Activated CD8-positive, alpha-beta T cell treated with anti-CD3 and anti-CD28 coated beads for 36 hours (primary cell): ENCODE data around the gene ADI1. TPM values are rescaled to one million over a fixed set of nuclear protein-coding genes. Genes with fewer than 3 reads are reported as not detected.

Experiments used
- ATAC-seq: fragments of 200-7000 bp; cut with Tn5 transposase; one replicate; pipeline ENCODE4 v1.10.0; 2021; ENCODE audit warnings: mild to moderate bottlenecking, moderate library complexity
- CTCF ChIA-PET: fragments of 350-600 bp; sonication (Branson Sonifier 250); formaldehyde crosslinking; loops from one replicate; lab custom pipeline; 2021; ENCODE audit warnings: antibody characterized with exemption; lab: Charles Lee
- POLR2A ChIA-PET: fragments of 350-600 bp; sonication (Branson Sonifier 250); formaldehyde crosslinking; loops from one replicate; lab custom pipeline; 2021; ENCODE audit warnings: antibody characterized with exemption; lab: Charles Lee
- DNase-seq: peaks from one replicate; pipeline ENCODE4 v3.0.0-alpha.2; 2020
- H3K27ac Mint-ChIP-seq: one replicate; pipeline ENCODE4 v1.8.0; 2021; ENCODE audit warnings: mild to moderate bottlenecking, mixed read lengths
- H3K27me3 Mint-ChIP-seq: one replicate; pipeline ENCODE4 v1.8.0; 2021; ENCODE audit warnings: mixed read lengths
- H3K36me3 Mint-ChIP-seq: one replicate; pipeline ENCODE4 v1.8.0; 2021; ENCODE audit warnings: low read depth, mixed read lengths
- H3K4me1 Mint-ChIP-seq: one replicate; pipeline ENCODE4 v1.8.0; 2021; ENCODE audit warnings: low read depth, mixed read lengths
- H3K4me3 Mint-ChIP-seq: one replicate; pipeline ENCODE4 v1.8.0; 2021; ENCODE audit warnings: mild to moderate bottlenecking, moderate library complexity, mixed read lengths
- H3K9me3 Mint-ChIP-seq: one replicate; pipeline ENCODE4 v1.8.0; 2021; ENCODE audit warnings: mixed read lengths
- intact Hi-C: fragments of 100-400 bp; cut with micrococcal nuclease; formaldehyde crosslinking; loops from one replicate; pipeline ENCODE4 v1.10.0; 2022
- total RNA-seq, 2 experiments: library from RNA; stranded (reverse); gene quantifications; one replicate each; pipeline ENCODE4 v1.2.3, GENCODE V29; 2021
- TF ChIP-seq, protein P1 (sequence below): fragments of 200-600 bp; IDR thresholded peaks from one replicate; pipeline ENCODE4 v1.8.0; 2022; ENCODE audit warnings: antibody characterized with exemption, mild to moderate bottlenecking

Gene ADI1
- total RNA-seq, 2 experiments from 2014 or later: 15.7 to 18.2 TPM

DNA sequence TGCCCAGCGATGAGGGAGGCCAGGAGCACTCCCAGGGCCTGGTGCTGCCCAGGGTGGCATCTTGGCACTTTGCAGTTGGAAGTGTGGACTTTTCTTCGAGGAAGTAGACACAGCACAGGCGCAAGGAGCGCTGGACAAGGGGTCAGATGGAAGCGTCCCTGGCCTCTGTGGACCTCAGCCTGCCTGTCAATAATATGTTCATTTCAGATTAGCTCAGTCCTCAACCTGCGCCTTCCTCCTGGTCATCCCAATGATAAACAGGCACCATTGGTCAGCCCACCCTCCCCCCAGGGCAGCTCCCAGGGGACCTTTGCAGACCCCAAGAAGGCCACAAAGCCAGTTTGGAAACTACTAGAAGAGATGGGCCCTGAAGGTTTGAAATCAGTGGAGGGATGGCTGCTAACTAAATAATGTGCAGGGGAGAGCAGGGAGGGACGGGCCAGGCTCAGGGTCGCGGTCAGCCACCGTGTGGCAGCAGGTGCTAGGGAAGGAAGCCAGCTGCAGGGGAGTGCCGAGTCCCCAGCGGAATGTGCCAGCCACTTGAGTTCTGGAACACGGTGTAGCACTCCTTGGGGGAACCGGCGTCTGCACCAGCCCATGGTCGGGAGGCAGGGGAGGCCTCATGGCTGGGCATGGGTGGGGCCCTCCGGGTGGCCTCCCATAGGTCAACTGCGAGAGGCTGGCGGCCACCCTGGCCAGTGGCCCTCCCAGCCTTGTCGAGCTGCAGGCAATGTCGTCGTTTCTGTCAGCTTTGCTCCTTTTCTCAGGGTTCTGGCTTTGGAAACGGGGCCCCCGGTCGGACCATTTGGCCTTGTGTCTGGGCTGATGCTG is 59.9 kb downstream of the ADI1 start:
- CTCF ChIA-PET: interaction anchor here (3.9 to 4.3 kb wide), 2 partner anchors 14 to 36 kb away, joined by 30 to 34 read pairs; no protein-coding TSS in a partner anchor
- intact Hi-C loops: no loop called here
- TF ChIP-seq, protein P1, sequence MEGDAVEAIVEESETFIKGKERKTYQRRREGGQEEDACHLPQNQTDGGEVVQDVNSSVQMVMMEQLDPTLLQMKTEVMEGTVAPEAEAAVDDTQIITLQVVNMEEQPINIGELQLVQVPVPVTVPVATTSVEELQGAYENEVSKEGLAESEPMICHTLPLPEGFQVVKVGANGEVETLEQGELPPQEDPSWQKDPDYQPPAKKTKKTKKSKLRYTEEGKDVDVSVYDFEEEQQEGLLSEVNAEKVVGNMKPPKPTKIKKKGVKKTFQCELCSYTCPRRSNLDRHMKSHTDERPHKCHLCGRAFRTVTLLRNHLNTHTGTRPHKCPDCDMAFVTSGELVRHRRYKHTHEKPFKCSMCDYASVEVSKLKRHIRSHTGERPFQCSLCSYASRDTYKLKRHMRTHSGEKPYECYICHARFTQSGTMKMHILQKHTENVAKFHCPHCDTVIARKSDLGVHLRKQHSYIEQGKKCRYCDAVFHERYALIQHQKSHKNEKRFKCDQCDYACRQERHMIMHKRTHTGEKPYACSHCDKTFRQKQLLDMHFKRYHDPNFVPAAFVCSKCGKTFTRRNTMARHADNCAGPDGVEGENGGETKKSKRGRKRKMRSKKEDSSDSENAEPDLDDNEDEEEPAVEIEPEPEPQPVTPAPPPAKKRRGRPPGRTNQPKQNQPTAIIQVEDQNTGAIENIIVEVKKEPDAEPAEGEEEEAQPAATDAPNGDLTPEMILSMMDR: no peak
- H3K27me3 Mint-ChIP-seq: no peaks in the 10 kb centered on the region
- no peak overlapping the region for H3K4me3 Mint-ChIP-seq
- peaks cover 18% of the 10 kb centered on the region for H3K36me3 Mint-ChIP-seq
- POLR2A ChIA-PET: no interaction called here
- H3K9me3 Mint-ChIP-seq: no peaks in the 10 kb centered on the region
- no peak overlapping the region for H3K27ac Mint-ChIP-seq
- peaks cover 11% of the 10 kb centered on the region for H3K4me1 Mint-ChIP-seq
- ATAC-seq (no peak), DNase-seq (no peak)

DNA sequence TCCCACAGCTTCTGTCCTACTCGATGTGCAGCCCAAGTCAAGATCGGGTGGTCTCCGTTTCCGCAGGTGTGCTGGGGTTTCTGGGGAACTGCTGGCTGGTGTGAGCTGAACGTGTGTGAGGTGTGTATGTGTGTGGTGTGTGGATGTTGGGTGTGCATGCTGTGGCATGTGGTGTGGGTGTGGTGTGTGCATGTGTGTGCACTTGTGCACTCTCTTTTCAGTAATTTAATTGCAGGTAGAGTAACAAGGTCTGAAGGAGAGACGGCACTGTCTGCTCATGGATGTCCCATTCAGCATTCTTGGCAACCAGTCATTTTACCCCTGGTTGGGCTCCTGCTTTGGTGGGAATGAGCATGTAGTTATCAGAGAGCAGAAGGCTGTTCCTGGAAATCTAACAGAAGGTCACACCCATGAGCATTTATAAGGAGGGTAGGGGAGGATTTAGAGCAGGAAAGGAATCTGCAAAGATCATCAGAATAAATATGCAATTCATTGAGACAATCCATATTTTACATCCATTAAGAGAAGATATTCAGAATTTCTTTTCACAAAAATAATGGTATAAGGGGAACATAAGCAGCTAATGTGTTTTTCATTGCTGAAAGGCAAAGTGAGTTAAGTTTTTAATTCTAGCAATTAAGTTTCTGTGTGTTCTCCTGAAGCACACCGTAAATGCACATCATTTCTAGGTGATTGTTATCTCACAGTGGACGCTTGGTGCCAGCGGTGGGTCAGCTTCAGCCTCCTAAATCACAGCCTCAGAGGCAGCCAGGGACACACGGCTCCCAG is 60.7 kb downstream of the ADI1 start:
- POLR2A ChIA-PET: no interaction called here
- no peak overlapping the region for H3K27ac Mint-ChIP-seq
- TF ChIP-seq, protein P1: no peak
- DNase-seq: no peak
- H3K27me3 Mint-ChIP-seq: no peaks in the 10 kb centered on the region
- no peak for ATAC-seq
- H3K4me1 Mint-ChIP-seq: peaks cover 11% of the 10 kb centered on the region
- H3K4me3 Mint-ChIP-seq: no peak overlapping the region
- intact Hi-C loops: no loop called here
- no peaks in the 10 kb centered on the region for H3K9me3 Mint-ChIP-seq
- H3K36me3 Mint-ChIP-seq: peaks cover 21% of the 10 kb centered on the region
- CTCF ChIA-PET: interaction anchor here (1.0 kb wide), 1 partner anchor 34 kb away, joined by 3 read pairs; no protein-coding TSS in a partner anchor

GRCh38 chr2:3457524-3458395 is 61.6 kb downstream of the ADI1 start:
- Mint-ChIP-seq H3K27me3 (no peaks in the 10 kb centered on the region), H3K9me3 (no peaks in the 10 kb centered on the region), H3K36me3 (peaks cover 24% of the 10 kb centered on the region), H3K4me3 (no peak overlapping the region), H3K4me1 (peaks cover 11% of the 10 kb centered on the region), H3K27ac (no peak overlapping the region)
- intact Hi-C loops: no loop called here
- ChIA-PET CTCF (interaction anchor here (1.0 to 1.2 kb wide), 2 partner anchors 33 kb away, joined by 3 to 5 read pairs; no protein-coding TSS in a partner anchor), POLR2A (interaction anchor here (0.5 kb wide), 1 partner anchor 30 kb away, joined by 3 read pairs; no protein-coding TSS in a partner anchor)
- ATAC-seq (no peak), DNase-seq (no peak)
- TF ChIP-seq, protein P1: no peak

DNA sequence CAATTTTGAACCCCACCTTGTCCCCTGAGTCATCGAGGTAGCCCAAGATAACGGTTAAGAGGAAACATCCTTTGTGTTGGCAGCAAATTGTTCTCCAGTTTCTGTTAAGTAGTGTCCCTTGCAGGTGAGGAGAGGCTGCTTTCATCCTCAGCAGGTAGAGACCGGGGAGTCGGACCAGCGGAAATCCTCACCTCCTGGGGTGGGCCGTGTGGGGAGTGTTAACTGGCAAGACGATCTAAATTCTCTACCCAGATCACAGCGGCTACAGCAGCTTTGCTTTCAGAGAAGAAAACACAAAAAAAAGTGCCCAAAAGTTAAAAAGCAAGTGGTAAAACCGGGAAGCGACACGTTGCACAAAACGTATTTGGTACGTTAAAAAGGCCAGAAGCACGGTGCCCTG is 63.2 kb downstream of the ADI1 start:
- intact Hi-C loops: no loop called here
- Mint-ChIP-seq H3K9me3 (no peaks in the 10 kb centered on the region), H3K27me3 (no peaks in the 10 kb centered on the region), H3K4me1 (peaks cover 2% of the 10 kb centered on the region), H3K27ac (no peak overlapping the region), H3K36me3 (peaks cover 24% of the 10 kb centered on the region), H3K4me3 (no peak overlapping the region)
- ATAC-seq (no peak), DNase-seq (no peak)
- ChIA-PET POLR2A (no interaction called here), CTCF (interaction anchor here (1.2 kb wide), 1 partner anchor 32 kb away, joined by 5 read pairs; no protein-coding TSS in a partner anchor)
- TF ChIP-seq, protein P1: no peak
